Natural killer cell treated with Interleukin-12 subunit alpha and Interleukin-12 subunit beta and Interleukin-15 and Interleukin-18, amount 100 ng/mL, for 72 hours (primary cell): ENCODE measurements around the gene HEXD. TPM values are rescaled to one million over a fixed set of nuclear protein-coding genes. Genes with fewer than 3 reads are reported as not detected.

Experiments
- ATAC-seq, 2 donors: fragments of 150-1000 bp; cut with Tn5 transposase in 1 of 2; sonication (Bioruptor Pico), chemical (Tn5 transposase) in 1 of 2; 2 replicates each; pipeline ENCODE4 v1.10.0; 2021
- DNase-seq: peaks from one replicate; pipeline ENCODE4 v3.0.0; 2022; ENCODE audit warnings: low spot score
- H3K27ac Mint-ChIP-seq, 2 donors: 1 replicate in 1 of 2; 2 replicates in 1 of 2; pipeline ENCODE4 v1.8.0; 2022; ENCODE audit warnings: mixed read lengths in 2 of 2, mild to moderate bottlenecking in 1 of 2, moderate library complexity in 1 of 2
- H3K27me3 Mint-ChIP-seq, 2 donors: 1 replicate in 1 of 2; 2 replicates in 1 of 2; pipeline ENCODE4 v1.8.0; 2022; ENCODE audit warnings: mixed read lengths in 2 of 2
- H3K36me3 Mint-ChIP-seq: one replicate; pipeline ENCODE4 v1.8.0; 2022; ENCODE audit warnings: mixed read lengths
- H3K4me1 Mint-ChIP-seq, 2 donors: 1 replicate in 1 of 2; 2 replicates in 1 of 2; pipeline ENCODE4 v1.8.0; 2022; ENCODE audit warnings: low read depth in 2 of 2, mixed read lengths in 2 of 2, mild to moderate bottlenecking in 1 of 2
- H3K4me3 Mint-ChIP-seq: one replicate; pipeline ENCODE4 v1.8.0; 2022; ENCODE audit warnings: mixed read lengths
- H3K9me3 Mint-ChIP-seq: 2 replicates; pipeline ENCODE4 v1.8.0; 2022; ENCODE audit warnings: mixed read lengths
- total RNA-seq, 2 donors: library from RNA; stranded (reverse); gene quantifications; one replicate each; pipeline ENCODE4 v1.2.3, GENCODE V29; 2022

Gene HEXD
- total RNA-seq, 2 donors from 2014 or later, result 19.5 to 40.1 TPM

DNA sequence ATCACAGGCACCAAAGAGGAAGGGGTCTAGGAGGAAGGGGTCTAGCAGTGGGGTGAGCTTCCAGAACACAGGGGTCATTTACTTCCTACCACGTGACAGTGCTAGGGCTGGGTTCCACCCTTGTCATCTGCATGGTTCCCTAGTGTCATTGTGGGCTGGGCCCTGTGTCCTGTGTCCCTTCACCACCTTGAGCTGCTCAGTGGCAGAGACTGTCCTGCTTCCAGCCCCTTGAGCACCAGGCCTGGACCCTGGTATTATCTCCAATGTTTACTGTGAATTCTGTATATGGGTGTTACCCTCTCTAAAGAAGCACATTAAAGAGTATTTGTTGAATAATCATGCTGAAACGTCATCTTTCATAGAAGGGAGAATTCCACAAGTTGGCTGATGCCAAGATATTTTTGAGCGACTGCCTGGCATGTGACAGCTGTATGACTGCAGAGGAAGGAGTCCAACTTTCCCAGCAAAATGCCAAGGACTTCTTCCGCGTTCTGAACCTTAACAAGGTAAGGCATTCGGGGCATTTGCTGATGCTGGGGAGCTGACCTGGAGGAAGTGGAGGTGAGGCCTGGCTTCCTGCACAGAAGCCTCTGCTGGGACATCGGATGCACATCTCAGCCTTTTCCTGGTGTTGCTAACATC is 45.9 kb downstream of the HEXD start:
- Mint-ChIP-seq H3K9me3 (no peaks in the 10 kb centered on the region), H3K36me3 (peaks cover 24% of the 10 kb centered on the region), H3K27me3 (no peaks in the 10 kb centered on the region), H3K27ac (peak overlapping the region in 1 of 2 donors; percentile 80), H3K4me1 (peaks cover 23 to 52% of the 10 kb centered on the region in 2 donors), H3K4me3 (no peak overlapping the region)
- ATAC-seq, result no peak
- DNase-seq, result no peak

DNA sequence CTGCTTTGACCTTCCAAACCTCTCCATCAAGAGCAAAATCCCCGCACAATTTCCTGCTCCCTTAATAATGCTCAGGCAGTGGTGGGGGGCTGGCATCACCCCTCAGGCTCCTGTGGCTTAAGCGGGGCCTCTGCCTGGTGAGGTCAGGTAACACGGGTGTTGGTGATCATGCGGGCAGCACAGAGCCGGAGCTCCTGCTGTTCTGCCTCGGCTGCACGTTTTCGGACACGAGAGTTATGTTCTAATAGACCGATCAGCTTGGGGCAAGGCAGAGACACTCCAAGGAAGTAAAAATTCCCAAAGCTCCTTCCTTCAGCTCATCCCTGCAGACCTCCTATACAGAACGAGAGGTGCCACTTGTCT is 46.4 kb downstream of the HEXD start:
- H3K27me3 Mint-ChIP-seq, result no peaks in the 10 kb centered on the region
- H3K27ac Mint-ChIP-seq, result peak overlapping the region in 1 of 2 donors; percentile 56
- ATAC-seq (no peak), DNase-seq (no peak)
- H3K4me3 Mint-ChIP-seq, result no peak overlapping the region
- peaks cover 29% of the 10 kb centered on the region for H3K36me3 Mint-ChIP-seq
- H3K4me1 Mint-ChIP-seq, result peaks cover 18 to 47% of the 10 kb centered on the region in 2 donors
- H3K9me3 Mint-ChIP-seq, result no peaks in the 10 kb centered on the region

DNA sequence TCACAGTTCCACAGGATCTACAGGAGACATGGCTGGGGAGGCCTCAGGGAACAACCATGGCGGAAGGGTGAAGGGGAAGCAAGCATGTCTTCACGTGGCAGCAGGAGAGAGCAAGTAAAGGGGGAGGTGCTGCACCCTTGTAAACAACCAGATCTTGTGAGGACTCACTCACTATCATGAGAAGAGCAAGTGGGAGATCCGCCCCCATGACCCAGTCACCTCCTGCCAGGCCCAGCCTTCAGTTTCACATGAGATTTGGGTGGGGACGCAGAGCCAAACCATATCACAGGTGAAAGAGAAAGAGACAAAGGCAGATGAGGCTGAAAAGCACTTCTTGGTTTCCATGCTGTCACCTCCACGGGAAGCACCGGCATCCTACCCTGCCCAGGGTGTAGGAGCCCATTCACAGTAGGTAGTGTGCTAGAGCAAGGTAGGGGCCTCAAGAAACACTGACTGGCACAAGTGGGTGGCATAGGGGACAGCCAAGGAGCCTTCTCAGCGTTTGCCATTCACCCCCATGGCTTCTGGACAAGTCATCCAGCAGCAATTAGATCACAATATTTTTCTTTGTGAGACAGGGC is 47.0 kb downstream of the HEXD start:
- no peaks in the 10 kb centered on the region for H3K9me3 Mint-ChIP-seq
- H3K4me1 Mint-ChIP-seq, result peaks cover 13 to 49% of the 10 kb centered on the region in 2 donors
- no peaks in the 10 kb centered on the region for H3K27me3 Mint-ChIP-seq
- no peak for ATAC-seq
- no peak overlapping the region for H3K4me3 Mint-ChIP-seq
- H3K36me3 Mint-ChIP-seq, result peaks cover 32% of the 10 kb centered on the region
- H3K27ac Mint-ChIP-seq, result peak overlapping the region in 1 of 2 donors; percentile 56
- no peak for DNase-seq

DNA sequence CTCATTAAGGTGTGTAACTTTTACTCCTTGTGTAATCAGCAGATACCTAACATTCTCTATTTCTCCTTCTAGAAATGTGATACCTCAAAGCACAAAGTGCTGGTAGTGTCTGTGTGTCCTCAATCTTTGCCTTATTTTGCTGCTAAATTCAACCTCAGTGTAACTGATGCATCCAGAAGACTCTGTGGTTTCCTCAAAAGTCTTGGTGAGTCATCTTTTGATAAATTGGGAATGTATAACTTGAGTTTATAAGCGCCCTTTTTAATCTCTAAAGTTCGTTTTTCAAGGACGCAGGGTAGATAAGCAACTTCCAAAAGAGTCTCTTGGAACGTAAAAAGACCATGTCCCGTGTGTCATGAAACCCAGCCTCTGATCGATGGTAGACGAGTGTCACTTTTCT is 50.5 kb downstream of the HEXD start:
- no peak for DNase-seq
- Mint-ChIP-seq H3K27me3 (no peaks in the 10 kb centered on the region), H3K4me3 (no peak overlapping the region), H3K36me3 (peaks cover 44% of the 10 kb centered on the region), H3K4me1 (peaks cover 5 to 28% of the 10 kb centered on the region in 2 donors), H3K9me3 (no peaks in the 10 kb centered on the region), H3K27ac (no peak overlapping the region)
- ATAC-seq, result no peak

DNA sequence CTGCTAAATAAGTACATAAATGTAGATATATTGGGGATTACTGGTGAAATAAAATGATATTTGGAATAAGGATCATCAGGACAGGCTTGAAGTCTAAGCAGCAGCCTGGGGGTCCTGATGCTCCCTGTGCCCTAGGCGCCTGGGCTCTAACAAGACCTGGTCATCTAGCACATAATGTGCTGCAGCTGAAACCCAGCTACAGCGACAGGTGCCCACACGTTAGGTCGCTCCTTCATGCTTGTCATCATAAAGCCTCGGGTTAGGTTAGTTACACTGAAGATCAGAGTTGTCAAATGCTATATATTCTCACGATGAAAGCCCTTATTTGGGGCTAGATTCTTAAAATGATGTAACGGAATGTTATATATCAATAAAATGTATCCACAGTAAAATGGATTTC is 51.9 kb downstream of the HEXD start:
- Mint-ChIP-seq H3K9me3 (no peaks in the 10 kb centered on the region), H3K4me1 (peaks cover 5 to 18% of the 10 kb centered on the region in 2 donors), H3K27ac (no peak overlapping the region), H3K27me3 (no peaks in the 10 kb centered on the region), H3K36me3 (peaks cover 35% of the 10 kb centered on the region), H3K4me3 (no peak overlapping the region)
- DNase-seq, result no peak
- no peak for ATAC-seq

DNA sequence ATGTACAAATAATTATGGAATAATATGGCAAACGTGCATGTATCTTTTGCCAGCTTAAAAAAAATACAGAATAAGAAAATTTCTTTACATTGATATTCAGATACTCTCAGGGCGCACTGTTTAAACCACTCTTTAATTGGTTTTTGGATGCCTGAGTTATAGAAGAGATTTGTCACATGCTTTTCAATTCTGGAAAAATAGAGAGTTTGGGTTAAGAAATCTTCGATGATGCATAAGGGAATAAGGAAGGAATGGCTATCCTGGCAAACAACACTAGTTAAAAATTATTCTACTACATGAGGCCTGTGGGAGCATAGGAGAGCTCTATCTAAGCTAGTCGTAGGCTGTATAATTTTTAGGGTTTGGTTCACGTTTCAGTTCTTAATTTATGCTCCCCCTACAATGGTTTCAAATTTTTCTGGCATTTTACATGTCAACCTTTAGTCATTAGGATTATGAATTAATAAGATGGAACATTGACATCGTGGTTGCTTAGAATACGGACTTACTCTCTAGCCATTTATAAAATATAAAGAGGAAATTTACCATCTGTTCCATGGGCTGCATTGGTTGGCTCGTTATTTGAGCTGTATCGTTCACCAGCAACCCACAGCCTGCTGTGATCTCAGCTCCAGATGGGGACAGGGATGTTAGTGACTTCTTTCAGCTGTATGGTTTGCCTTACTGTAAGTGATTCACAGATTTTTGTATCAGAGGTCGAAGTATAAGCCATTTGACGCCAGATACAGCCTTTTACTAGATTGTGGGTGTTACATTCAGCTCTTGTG is 56.3 kb downstream of the HEXD start:
- ATAC-seq (no peak), DNase-seq (no peak)
- Mint-ChIP-seq H3K9me3 (no peaks in the 10 kb centered on the region), H3K4me3 (no peak overlapping the region), H3K27ac (no peak overlapping the region), H3K36me3 (peaks cover 20% of the 10 kb centered on the region), H3K27me3 (no peaks in the 10 kb centered on the region), H3K4me1 (peaks cover 5 to 15% of the 10 kb centered on the region in 2 donors)

DNA sequence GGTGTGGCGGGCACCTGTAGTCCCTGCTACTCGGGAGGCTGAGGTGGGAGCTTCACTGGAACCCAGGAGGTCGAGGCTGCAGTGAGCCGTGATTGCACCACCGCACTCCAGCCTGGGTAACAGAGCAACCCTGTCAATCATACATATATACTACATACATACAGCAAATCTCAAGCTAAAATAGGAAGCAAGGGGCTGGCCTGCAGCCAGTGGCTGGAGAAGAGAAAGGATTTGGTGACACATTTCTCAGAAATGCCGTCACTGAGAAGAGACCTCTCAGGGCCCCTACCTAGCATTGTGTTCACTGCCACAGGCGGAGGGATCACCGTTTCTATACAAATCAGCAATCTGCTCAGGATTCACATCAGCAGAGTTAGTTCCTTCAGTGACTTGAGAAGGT is 57.3 kb downstream of the HEXD start:
- ATAC-seq, result no peak
- no peak overlapping the region for H3K4me3 Mint-ChIP-seq
- no peaks in the 10 kb centered on the region for H3K27me3 Mint-ChIP-seq
- peaks cover 14% of the 10 kb centered on the region for H3K36me3 Mint-ChIP-seq
- H3K27ac Mint-ChIP-seq, result no peak overlapping the region
- DNase-seq, result no peak
- no peaks in the 10 kb centered on the region for H3K9me3 Mint-ChIP-seq
- peaks cover 5 to 13% of the 10 kb centered on the region in 2 donors for H3K4me1 Mint-ChIP-seq

DNA sequence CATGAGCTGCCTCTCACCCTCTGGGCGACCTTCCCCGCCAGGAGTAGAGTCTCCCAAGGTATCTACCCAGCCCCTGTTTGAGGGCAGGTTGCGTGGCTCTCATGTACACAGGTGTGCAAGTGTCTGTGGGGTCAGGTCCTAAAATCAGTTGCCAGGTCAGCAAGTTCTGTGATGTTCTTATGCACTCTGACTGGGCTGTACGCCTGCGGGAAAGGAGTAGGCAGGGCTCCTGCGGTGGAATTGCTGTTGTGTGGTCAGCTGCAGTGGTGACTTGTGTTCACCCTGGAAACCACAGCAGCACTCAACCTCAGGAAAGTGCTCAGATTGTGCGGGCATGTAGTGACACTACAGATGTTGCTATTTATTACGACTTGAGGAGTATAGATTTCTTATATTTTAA is 59.8 kb downstream of the HEXD start:
- DNase-seq (no peak), ATAC-seq (peak; percentile 43 to 46)
- Mint-ChIP-seq H3K9me3 (no peaks in the 10 kb centered on the region), H3K27ac (no peak overlapping the region), H3K27me3 (no peaks in the 10 kb centered on the region), H3K36me3 (peaks cover 4% of the 10 kb centered on the region), H3K4me3 (no peak overlapping the region), H3K4me1 (peaks cover 5 to 13% of the 10 kb centered on the region in 2 donors)

DNA sequence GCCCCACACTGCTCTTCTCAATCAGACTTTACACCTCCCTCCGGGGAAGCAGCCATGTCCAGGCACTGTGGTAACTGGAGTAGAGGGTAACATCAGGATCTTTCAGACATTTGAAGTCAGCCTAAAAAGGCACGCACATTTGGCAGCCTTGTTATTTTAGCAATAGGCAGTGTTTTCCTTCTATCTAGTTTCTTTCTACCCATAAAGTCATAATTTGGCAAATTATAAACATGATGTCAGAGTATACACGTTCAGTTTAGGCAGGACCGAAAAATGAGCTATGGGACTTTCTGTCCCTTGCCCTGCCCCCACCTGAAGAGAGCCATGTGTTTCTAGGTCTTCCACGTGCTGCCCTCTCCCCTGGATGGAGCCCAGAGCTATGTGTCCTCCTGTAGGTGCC is 61.5 kb downstream of the HEXD start:
- Mint-ChIP-seq H3K27ac (peak overlapping the region in 1 of 2 donors; percentile 66), H3K36me3 (peaks cover 4% of the 10 kb centered on the region), H3K9me3 (no peaks in the 10 kb centered on the region), H3K4me1 (peaks cover 5 to 16% of the 10 kb centered on the region in 2 donors), H3K27me3 (no peaks in the 10 kb centered on the region), H3K4me3 (no peak overlapping the region)
- DNase-seq (no peak), ATAC-seq (no peak)

DNA sequence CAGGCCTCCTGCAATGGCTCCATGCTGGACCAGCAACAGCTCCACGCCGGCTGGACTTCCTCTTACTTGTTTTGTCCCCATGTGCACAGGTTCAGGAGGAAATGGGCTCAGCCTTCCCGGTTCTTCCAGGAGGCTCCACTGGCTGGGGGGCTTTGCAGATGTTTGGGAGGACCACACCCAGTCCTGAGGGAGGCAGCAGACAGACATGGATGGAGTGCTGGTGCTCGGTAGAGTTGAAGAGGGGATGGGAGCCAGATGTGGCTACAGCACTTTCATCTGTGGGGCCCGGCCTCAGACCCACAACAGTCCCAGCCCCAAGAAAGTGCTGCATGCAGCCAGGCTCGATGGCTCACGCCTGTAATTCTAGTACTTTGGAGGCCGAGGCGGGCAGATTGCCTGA is 62.2 kb downstream of the HEXD start:
- no peak overlapping the region for H3K27ac Mint-ChIP-seq
- H3K4me3 Mint-ChIP-seq, result no peak overlapping the region
- H3K4me1 Mint-ChIP-seq, result peaks cover 5 to 22% of the 10 kb centered on the region in 2 donors
- DNase-seq, result no peak
- peaks cover 12% of the 10 kb centered on the region for H3K36me3 Mint-ChIP-seq
- H3K27me3 Mint-ChIP-seq, result no peaks in the 10 kb centered on the region
- ATAC-seq, result no peak
- H3K9me3 Mint-ChIP-seq, result no peaks in the 10 kb centered on the region

DNA sequence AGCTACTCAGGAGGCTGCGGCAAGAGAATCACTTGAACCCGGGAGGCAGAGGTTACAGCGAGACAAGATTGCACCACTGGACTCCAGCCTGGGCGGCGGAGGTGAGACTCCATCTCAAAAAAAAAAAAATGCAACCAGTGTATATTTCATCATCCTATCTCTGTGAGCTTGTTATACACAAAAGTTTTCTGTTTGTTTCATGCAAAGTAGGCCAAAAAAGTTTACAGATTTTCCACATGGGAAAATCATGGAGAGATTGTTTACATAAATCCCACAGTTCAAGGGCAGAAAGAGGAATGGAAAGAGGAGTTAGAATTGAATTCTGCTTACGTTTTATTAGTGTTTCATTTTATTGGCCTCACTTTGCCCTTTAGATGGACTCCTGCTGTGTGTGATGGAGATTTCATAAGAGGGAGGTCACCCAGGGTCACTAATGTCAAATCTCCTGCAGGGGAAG is 65.1 kb downstream of the HEXD start:
- ATAC-seq (no peak), DNase-seq (no peak)
- Mint-ChIP-seq H3K4me3 (no peak overlapping the region), H3K27me3 (no peaks in the 10 kb centered on the region), H3K9me3 (no peaks in the 10 kb centered on the region), H3K36me3 (peaks cover 14% of the 10 kb centered on the region), H3K4me1 (peaks cover 10 to 31% of the 10 kb centered on the region in 2 donors), H3K27ac (no peak overlapping the region)

DNA sequence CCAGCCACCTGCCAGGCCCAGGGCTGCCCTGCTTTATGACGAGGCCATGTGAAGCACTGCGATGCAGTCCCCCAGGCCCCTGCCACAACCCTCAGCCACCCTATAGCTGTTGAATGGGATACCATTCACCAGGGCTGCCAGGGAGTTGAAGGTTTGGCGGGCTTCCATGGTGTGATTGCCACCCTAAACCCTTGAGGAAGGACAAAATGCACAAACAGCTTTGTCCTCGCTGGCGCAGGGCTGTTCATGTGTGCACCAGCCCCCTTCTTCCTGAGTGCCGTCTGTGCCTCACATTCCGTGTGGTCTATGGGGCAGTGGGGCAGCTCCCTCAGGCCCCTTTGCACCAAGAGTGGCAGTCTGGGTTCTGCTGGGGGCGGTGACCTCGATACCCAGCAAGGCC is 65.7 kb downstream of the HEXD start:
- Mint-ChIP-seq H3K27ac (no peak overlapping the region), H3K4me1 (peaks cover 10 to 29% of the 10 kb centered on the region in 2 donors), H3K4me3 (no peak overlapping the region), H3K36me3 (peaks cover 14% of the 10 kb centered on the region), H3K27me3 (no peaks in the 10 kb centered on the region), H3K9me3 (no peaks in the 10 kb centered on the region)
- DNase-seq, result no peak
- no peak for ATAC-seq

DNA sequence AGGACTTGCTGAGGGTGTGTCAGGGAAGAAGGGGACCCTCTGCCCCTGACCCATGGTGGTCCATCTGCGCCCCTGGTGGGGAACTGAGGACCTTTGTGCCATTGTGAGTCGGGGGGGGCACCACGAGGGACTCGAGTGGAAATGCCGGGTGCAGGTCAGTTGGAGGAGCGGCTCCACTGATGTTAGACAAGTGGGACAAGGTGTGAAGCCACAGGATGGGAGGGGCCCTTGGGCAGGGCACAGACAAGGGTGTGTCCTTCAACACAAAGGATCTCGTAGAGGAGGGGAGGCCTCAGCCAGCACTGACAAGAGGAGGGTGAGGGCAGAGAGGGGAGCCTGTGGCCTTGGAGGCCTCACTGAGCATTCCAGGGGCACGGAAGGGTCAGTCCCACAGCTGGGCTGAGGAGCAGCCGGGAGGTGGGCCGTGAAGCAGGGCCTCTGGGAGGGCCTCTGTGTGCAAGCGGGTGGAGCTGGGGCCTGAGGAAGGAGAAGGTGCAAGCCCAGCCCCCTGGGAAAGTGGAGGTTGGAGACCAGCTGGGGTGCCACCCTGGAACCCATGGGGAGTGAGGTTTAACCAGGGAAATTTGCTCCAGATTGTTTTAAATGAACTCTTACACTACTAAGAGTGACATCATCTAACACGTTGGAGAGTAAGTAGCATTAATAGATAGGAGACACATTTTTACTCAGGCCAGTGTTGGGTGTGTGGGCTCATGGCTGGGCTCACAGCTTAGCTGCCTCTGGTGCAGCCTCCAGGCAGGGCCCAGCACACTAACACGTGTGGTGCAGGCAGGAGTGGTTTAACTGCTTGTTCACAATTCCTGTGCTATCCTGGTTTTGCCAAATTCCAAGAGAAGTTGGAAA is 68.3 kb downstream of the HEXD start:
- peaks cover 10 to 24% of the 10 kb centered on the region in 2 donors for H3K4me1 Mint-ChIP-seq
- H3K4me3 Mint-ChIP-seq, result peak overlapping the region; percentile 34
- H3K27me3 Mint-ChIP-seq, result no peaks in the 10 kb centered on the region
- peak overlapping the region; percentile 10 to 77 for H3K27ac Mint-ChIP-seq
- DNase-seq (no peak), ATAC-seq (peak; percentile 20 to 48)
- peaks cover 14% of the 10 kb centered on the region for H3K36me3 Mint-ChIP-seq
- H3K9me3 Mint-ChIP-seq, result no peaks in the 10 kb centered on the region
